Testis (tissue), 3 donors: ENCODE measurements around the gene VPS13C. TPM values are rescaled to one million over a fixed set of nuclear protein-coding genes. Genes with fewer than 3 reads are reported as not detected.
A peak's percentile ranks its signal among the peaks of the same experiment; 100 is the strongest.

Experiments
- DNase-seq: peaks from one replicate; pipeline ENCODE4 v3.0.0-alpha.2; 2019
- H3K27ac ChIP-seq, 2 donors: fragments of 200-600 bp; sonication (generic); one replicate each; pipeline ENCODE4 v1.5.1; 2019
- H3K27me3 ChIP-seq: fragments of 200-600 bp; sonication (generic); one replicate; pipeline ENCODE4 v1.5.1; 2019
- H3K36me3 ChIP-seq: fragments of 200-600 bp; sonication (generic); one replicate; pipeline ENCODE4 v1.5.1; 2017; ENCODE audit warnings: low read depth; ENCODE audit errors: missing control alignments
- H3K4me1 ChIP-seq: fragments of 200-600 bp; sonication (generic); one replicate; pipeline ENCODE4 v1.5.1; 2019
- H3K4me3 ChIP-seq, 2 donors: fragments of 200-600 bp; sonication (generic); one replicate each; pipeline ENCODE4 v1.5.1; 2017 to 2019
- H3K9me3 ChIP-seq: fragments of 200-600 bp; sonication (generic); one replicate; pipeline ENCODE4 v1.5.1; 2017
- CTCF ChIP-seq, 3 experiments: fragments of 450-650 bp in 2 of 3; fragments of 200-600 bp in 1 of 3; sonication (generic) in 1 of 3; IDR thresholded peaks; one replicate each; pipeline ENCODE4 v1.5.1; 2016 to 2019; ENCODE audit warnings: antibody characterized with exemption in 3 of 3, mild to moderate bottlenecking in 2 of 3, moderate library complexity in 1 of 3
- POLR2A ChIP-seq: fragments of 450-650 bp; IDR thresholded peaks from one replicate; pipeline ENCODE4 v1.6.1; 2017; ENCODE audit warnings: antibody characterized with exemption, mild to moderate bottlenecking, moderate library complexity
- WGBS, 2 donors: methylation state at CpG; one replicate each; pipeline ENCODE4 v1.1.5; 2018; 5-methylcytosine and 5-hydroxymethylcytosine counted together
- intact Hi-C: fragments of 100-400 bp; cut with DNase I; formaldehyde crosslinking; loops from one replicate; pipeline ENCODE4 v1.15.1; 2023; ENCODE audit warnings: low total_unique reads
- polyA plus RNA-seq: library from polyadenylated mRNA; stranded (reverse); fragments of 350-450 nt; fragmentation: Illumina TruSeq; extraction: RNeasy Lipid Tissue Mini Kit (QIAGEN cat#74804); gene quantifications from one replicate; pipeline ENCODE4 v1.2.3, GENCODE V29; 2014; ENCODE audit warnings: low read depth, low replicate concordance; ENCODE audit not compliant: insufficient read depth
- total RNA-seq, 2 donors: library from RNA; depleted of rRNA; stranded (reverse); fragments of >200 nt; gene quantifications; one replicate each; pipeline ENCODE4 v1.2.3, GENCODE V29; 2016

Gene VPS13C
- total and polyA plus RNA-seq, 3 donors from 2014 or later: 21.3 to 89.1 (median 86.1) TPM

- H3K36me3 ChIP-seq: no peaks in the 10 kb centered on the region
- intact Hi-C loops: no loop called here
- H3K4me1 ChIP-seq: peaks cover 4% of the 10 kb centered on the region
- no peak for TF ChIP-seq POLR2A
- TF ChIP-seq CTCF (IDR thresholded peaks at IDR 0.05): no peak
- no peak overlapping the region for H3K4me3 ChIP-seq
- no peaks in the 10 kb centered on the region for H3K27me3 ChIP-seq
- H3K27ac ChIP-seq: no peak overlapping the region
- no peaks in the 10 kb centered on the region for H3K9me3 ChIP-seq
- 72 to 77% methylated on average over 5 of the region's 5 CpGs for WGBS, 2 donors
- no peak for DNase-seq
These were observed 9.3 kb upstream of the VPS13C start for GRCh38 chr15:62069551-62069950.

GRCh38 chr15:62068810-62069167, 8.5 kb upstream of the VPS13C start:
- no peak overlapping the region for H3K27ac ChIP-seq
- TF ChIP-seq POLR2A (no peak), CTCF (IDR thresholded peaks at IDR 0.05) (no peak)
- no peak for DNase-seq
- H3K4me3 ChIP-seq: peak overlapping the region; percentile 40 to 61
- H3K36me3 ChIP-seq: no peaks in the 10 kb centered on the region
- intact Hi-C loops: no loop called here
- no peaks in the 10 kb centered on the region for H3K9me3 ChIP-seq
- WGBS, 2 donors: 40 to 54% methylated on average over 4 of the region's 4 CpGs
- peaks cover 4% of the 10 kb centered on the region for H3K4me1 ChIP-seq
- no peaks in the 10 kb centered on the region for H3K27me3 ChIP-seq

GRCh38 chr15:62068071-62068809, 8.0 kb upstream of the VPS13C start:
- peak overlapping the region in 1 of 2 donors; percentile 19 for H3K27ac ChIP-seq
- peaks cover 4% of the 10 kb centered on the region for H3K4me1 ChIP-seq
- TF ChIP-seq CTCF (IDR thresholded peaks at IDR 0.05): no peak
- no peak for TF ChIP-seq POLR2A
- no peaks in the 10 kb centered on the region for H3K27me3 ChIP-seq
- H3K36me3 ChIP-seq: no peaks in the 10 kb centered on the region
- DNase-seq: peak; percentile 27
- no peaks in the 10 kb centered on the region for H3K9me3 ChIP-seq
- peak overlapping the region; percentile 40 to 61 for H3K4me3 ChIP-seq
- 0 to 6% methylated on average over 3 to 79 of the region's 103 CpGs for WGBS, 2 donors
- intact Hi-C loops: no loop called here

- H3K27ac ChIP-seq: no peak overlapping the region
- WGBS, 2 donors: 0 to 2% methylated on average over 12 to 27 of the region's 62 CpGs
These were observed 7.3 kb upstream of the VPS13C start for GRCh38 chr15:62067448-62068044.

More at GRCh38 chr15:62067448-62068044, 7.3 kb upstream of the VPS13C start:
- TF ChIP-seq POLR2A (no peak), CTCF (IDR thresholded peaks at IDR 0.05) (no peak)
- intact Hi-C loops: no loop called here
- Histone ChIP-seq H3K4me3 (peak overlapping the region; percentile 51 to 61), H3K4me1 (peaks cover 4% of the 10 kb centered on the region), H3K27me3 (no peaks in the 10 kb centered on the region), H3K9me3 (no peaks in the 10 kb centered on the region), H3K36me3 (no peaks in the 10 kb centered on the region)
- DNase-seq: peak; percentile 40
